ENCODE measurements around the gene ATG3. TPM values are rescaled to one million over a fixed set of nuclear protein-coding genes. Genes with fewer than 3 reads are reported as not detected.

The ATG3 gene
- total RNA-seq, 2 experiments from 2014 or later, result 49.2 to 50.4 TPM

GRCh38 chr3:112514527-112515128 lies 47.1 kb downstream of the ATG3 start:
- peaks cover 6% of the 10 kb centered on the region for H3K36me3 Mint-ChIP-seq (ENCODE audit: low read depth)
- CTCF ChIA-PET, result interaction anchor here (0.7 kb wide), 2 partner anchors 17 to 221 kb away, joined by 3 read pairs; partner anchors contain the start of gene SLC9C1
- H3K4me3 Mint-ChIP-seq, result no peak overlapping the region
- H3K27ac Mint-ChIP-seq, result no peak overlapping the region
- intact Hi-C loops (cut with micrococcal nuclease), result loop anchor here (1.0 kb wide), 1 partner anchor 9 kb away; no protein-coding TSS in a partner anchor
- peaks cover 33% of the 10 kb centered on the region for H3K4me1 Mint-ChIP-seq (ENCODE audit: low read depth)
- peak; percentile 51 for DNase-seq
- no peaks in the 10 kb centered on the region for H3K27me3 Mint-ChIP-seq (ENCODE audit: low read depth)
- H3K9me3 Mint-ChIP-seq, result peaks cover 9% of the 10 kb centered on the region

DNA sequence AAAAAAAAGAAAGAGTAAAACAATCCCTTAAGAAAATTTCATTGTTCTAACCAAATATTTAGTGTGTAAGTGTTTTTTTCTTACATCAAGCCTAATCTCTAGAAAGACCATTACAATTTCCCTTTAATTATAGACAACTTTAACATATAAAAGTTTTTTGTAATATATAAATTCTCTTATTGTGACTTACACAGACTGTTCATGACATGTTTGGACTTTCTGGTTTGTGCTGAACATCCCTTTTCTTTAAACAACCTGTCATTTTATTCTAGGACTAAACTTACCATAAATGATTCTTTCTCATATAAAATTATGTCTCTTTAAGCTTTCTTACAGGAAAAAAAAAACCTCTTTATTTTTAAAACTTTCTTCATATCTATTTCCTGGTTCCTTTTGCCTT lies 49.4 kb downstream of the ATG3 start:
- intact Hi-C loops (cut with micrococcal nuclease), result no loop called here
- no peaks in the 10 kb centered on the region for H3K27me3 Mint-ChIP-seq (ENCODE audit: low read depth)
- H3K36me3 Mint-ChIP-seq (ENCODE audit: low read depth), result peaks cover 3% of the 10 kb centered on the region
- H3K4me3 Mint-ChIP-seq, result no peak overlapping the region
- DNase-seq, result no peak
- H3K4me1 Mint-ChIP-seq (ENCODE audit: low read depth), result peaks cover 35% of the 10 kb centered on the region
- CTCF ChIA-PET, result interaction anchor here (1.1 to 2.0 kb wide), 2 partner anchors 14 to 179 kb away, joined by 4 to 5 read pairs; partner anchors contain the start of gene CD200
- H3K9me3 Mint-ChIP-seq, result peaks cover 7% of the 10 kb centered on the region
- no peak overlapping the region for H3K27ac Mint-ChIP-seq

DNA sequence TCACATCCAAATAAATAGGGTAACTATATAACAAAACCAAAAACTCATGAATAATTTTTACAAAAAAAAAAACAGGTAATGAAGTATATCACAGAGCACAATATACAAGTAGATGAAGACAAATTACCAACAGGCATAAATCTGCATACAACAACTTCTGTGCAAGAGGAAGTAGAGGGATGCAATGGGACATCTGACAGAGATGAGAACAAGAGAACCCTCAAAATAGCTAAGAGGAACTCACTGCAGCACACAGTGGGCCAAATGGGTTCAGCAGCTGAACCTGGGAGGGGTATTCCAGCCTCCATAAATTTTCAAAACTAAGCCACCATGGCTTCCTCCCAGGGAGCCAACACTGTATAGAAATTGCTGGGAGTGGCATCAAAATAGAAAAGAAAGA lies 52.9 kb downstream of the ATG3 start:
- H3K4me1 Mint-ChIP-seq (ENCODE audit: low read depth), result peaks cover 41% of the 10 kb centered on the region
- H3K9me3 Mint-ChIP-seq, result peaks cover 5% of the 10 kb centered on the region
- no peak overlapping the region for H3K4me3 Mint-ChIP-seq
- intact Hi-C loops (cut with micrococcal nuclease), result no loop called here
- H3K36me3 Mint-ChIP-seq (ENCODE audit: low read depth), result peaks cover 1% of the 10 kb centered on the region
- H3K27ac Mint-ChIP-seq, result no peak overlapping the region
- no peak for DNase-seq
- CTCF ChIA-PET, result interaction anchor here (0.6 to 1.7 kb wide), 4 partner anchors 8 to 837 kb away, joined by 3 to 5 read pairs (median 4); no protein-coding TSS in a partner anchor
- H3K27me3 Mint-ChIP-seq (ENCODE audit: low read depth), result no peaks in the 10 kb centered on the region

DNA sequence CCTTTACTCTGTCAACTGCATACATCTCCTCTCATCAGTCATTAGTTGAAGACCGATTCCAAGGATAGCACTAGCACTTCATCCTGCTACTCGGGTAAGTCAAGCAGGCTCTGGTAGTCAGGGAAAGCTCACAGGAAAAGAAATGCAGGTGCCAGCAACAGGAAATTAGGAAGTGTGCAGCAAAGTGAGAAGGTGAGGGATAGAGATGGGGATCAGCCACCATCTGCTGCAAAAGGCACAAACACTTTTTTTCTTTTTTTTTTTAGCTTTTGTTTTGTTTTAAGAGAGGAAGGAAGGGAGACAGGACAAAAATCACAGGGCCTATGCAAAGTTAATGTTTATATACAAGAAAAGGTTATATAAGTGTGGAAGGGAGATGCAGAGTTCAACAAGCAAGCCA lies 53.5 kb downstream of the ATG3 start:
- CTCF ChIA-PET, result interaction anchor here (1.1 to 1.7 kb wide), 4 partner anchors 9 to 371 kb away, joined by 3 to 4 read pairs (median 3); partner anchors contain the start of gene BTLA
- H3K9me3 Mint-ChIP-seq, result peaks cover 5% of the 10 kb centered on the region
- H3K4me1 Mint-ChIP-seq (ENCODE audit: low read depth), result peaks cover 47% of the 10 kb centered on the region
- no peak overlapping the region for H3K4me3 Mint-ChIP-seq
- intact Hi-C loops (cut with micrococcal nuclease), result no loop called here
- DNase-seq, result no peak
- H3K36me3 Mint-ChIP-seq (ENCODE audit: low read depth), result peaks cover 1% of the 10 kb centered on the region
- H3K27ac Mint-ChIP-seq, result no peak overlapping the region
- no peaks in the 10 kb centered on the region for H3K27me3 Mint-ChIP-seq (ENCODE audit: low read depth)

- intact Hi-C loops (cut with micrococcal nuclease), result loop anchor here (1.0 kb wide), 1 partner anchor 8 kb away; no protein-coding TSS in a partner anchor
- Mint-ChIP-seq H3K4me3 (no peak overlapping the region), H3K27me3 (ENCODE audit: low read depth) (no peaks in the 10 kb centered on the region), H3K4me1 (ENCODE audit: low read depth) (peaks cover 63% of the 10 kb centered on the region), H3K27ac (no peak overlapping the region), H3K36me3 (ENCODE audit: low read depth) (no peaks in the 10 kb centered on the region), H3K9me3 (no peaks in the 10 kb centered on the region)
- CTCF ChIA-PET, result interaction anchor here (0.6 to 1.2 kb wide), 3 partner anchors 50 to 172 kb away, joined by 3 read pairs; no protein-coding TSS in a partner anchor
- DNase-seq, result no peak
Measured at GRCh38 chr3:112505907-112506306, 55.9 kb downstream of the ATG3 start.

GRCh38 chr3:112504123-112504522 lies 57.6 kb downstream of the ATG3 start:
- CTCF ChIA-PET, result interaction anchor here (1.2 to 1.9 kb wide), 4 partner anchors 12 to 171 kb away, joined by 3 to 6 read pairs (median 4); partner anchors contain the start of gene CD200
- peaks cover under 1% of the 10 kb centered on the region for H3K36me3 Mint-ChIP-seq (ENCODE audit: low read depth)
- no peaks in the 10 kb centered on the region for H3K27me3 Mint-ChIP-seq (ENCODE audit: low read depth)
- H3K4me1 Mint-ChIP-seq (ENCODE audit: low read depth), result peaks cover 70% of the 10 kb centered on the region
- no peak overlapping the region for H3K4me3 Mint-ChIP-seq
- intact Hi-C loops (cut with micrococcal nuclease), result no loop called here
- DNase-seq, result no peak
- H3K9me3 Mint-ChIP-seq, result no peaks in the 10 kb centered on the region
- H3K27ac Mint-ChIP-seq, result no peak overlapping the region

DNA sequence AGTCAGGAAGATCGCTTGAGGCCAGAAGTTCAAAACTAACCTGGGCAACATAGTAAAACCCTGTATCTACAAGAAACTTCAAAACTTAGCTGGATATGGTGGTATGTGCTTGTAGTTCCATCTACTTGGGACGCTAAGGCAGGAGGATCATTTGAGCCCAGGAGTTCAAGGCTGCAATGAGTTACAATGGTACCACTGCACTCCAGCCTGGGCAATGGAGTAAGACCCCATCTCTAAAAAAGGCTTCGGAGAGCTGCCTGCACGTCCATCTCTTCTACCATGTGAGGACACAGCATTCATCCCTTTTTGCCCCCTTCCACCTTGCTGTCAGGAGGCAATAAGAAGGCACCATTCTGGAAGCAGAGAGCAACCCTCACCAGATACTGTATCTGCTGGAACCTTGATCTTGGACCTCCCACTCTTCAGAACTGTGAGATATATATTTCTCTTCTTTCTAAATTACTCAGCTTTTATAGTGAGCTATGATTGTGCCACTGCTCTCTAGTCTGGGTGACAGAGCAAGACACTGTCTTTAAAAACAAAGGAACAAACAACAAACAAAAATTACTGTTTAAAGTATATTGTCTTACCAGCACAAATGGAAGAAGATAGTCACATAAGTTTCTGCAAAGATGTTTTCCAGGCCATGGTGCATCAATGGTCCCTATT lies 58.3 kb downstream of the ATG3 start:
- Mint-ChIP-seq H3K4me1 (ENCODE audit: low read depth) (peaks cover 63% of the 10 kb centered on the region), H3K36me3 (ENCODE audit: low read depth) (peaks cover 6% of the 10 kb centered on the region), H3K27ac (no peak overlapping the region), H3K9me3 (no peaks in the 10 kb centered on the region), H3K4me3 (no peak overlapping the region), H3K27me3 (ENCODE audit: low read depth) (no peaks in the 10 kb centered on the region)
- intact Hi-C loops (cut with micrococcal nuclease), result no loop called here
- CTCF ChIA-PET, result interaction anchor here (0.6 to 1.9 kb wide), 4 partner anchors 11 to 173 kb away, joined by 3 to 5 read pairs (median 3); partner anchors contain the start of gene CD200
- DNase-seq, result no peak

DNA sequence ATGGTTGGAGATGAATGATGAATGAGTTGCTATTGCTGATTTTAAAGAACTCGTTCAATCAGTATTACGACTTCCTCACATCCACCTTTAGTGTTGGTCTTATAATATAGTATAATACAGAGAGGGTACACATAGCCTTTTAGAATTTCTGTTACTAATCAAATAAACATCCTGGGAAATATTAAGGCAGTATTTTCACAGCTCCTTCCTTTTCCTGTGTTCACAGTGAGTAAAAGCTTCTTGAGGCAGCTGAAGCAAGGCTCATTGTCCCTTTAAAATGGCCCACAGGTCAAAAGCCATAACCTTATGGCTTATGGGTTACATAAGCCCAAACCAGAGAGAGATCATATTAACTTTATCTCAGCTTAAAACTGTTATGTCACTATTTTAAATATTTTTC lies 61.1 kb downstream of the ATG3 start:
- CTCF ChIA-PET, result interaction anchor here (0.6 to 1.4 kb wide), 7 partner anchors 10 to 455 kb away, joined by 3 to 7 read pairs (median 4); partner anchors contain the start of gene CD200
- DNase-seq, result no peak
- intact Hi-C loops (cut with micrococcal nuclease), result no loop called here
- peak overlapping the region; percentile 2 for H3K4me3 Mint-ChIP-seq
- no peaks in the 10 kb centered on the region for H3K9me3 Mint-ChIP-seq
- no peaks in the 10 kb centered on the region for H3K27me3 Mint-ChIP-seq (ENCODE audit: low read depth)
- peaks cover 47% of the 10 kb centered on the region for H3K4me1 Mint-ChIP-seq (ENCODE audit: low read depth)
- peak overlapping the region; percentile 100 for H3K27ac Mint-ChIP-seq
- peaks cover 31% of the 10 kb centered on the region for H3K36me3 Mint-ChIP-seq (ENCODE audit: low read depth)

GRCh38 chr3:112498914-112499711 lies 62.6 kb downstream of the ATG3 start, which contains the start of gene BTLA:
TSS of gene BTLA (minus strand) at chr3:112499472. CDS start at chr3:112499358, 114 bp downstream.
- Mint-ChIP-seq H3K36me3 (ENCODE audit: low read depth) (peaks cover 46% of the 10 kb centered on the region), H3K4me3 (peak within 1 kb of the TSS; percentile 100), H3K27ac (peak within 1 kb of the TSS; percentile 100), H3K27me3 (ENCODE audit: low read depth) (no peaks in the 10 kb centered on the region), H3K4me1 (ENCODE audit: low read depth) (peaks cover 51% of the 10 kb centered on the region), H3K9me3 (peaks cover 4% of the 10 kb centered on the region)
- DNase-seq, result peak; percentile 71
- intact Hi-C loops (cut with micrococcal nuclease), result loop anchor here (1.0 to 5.0 kb wide), 8 partner anchors 8 to 1248 kb away; partner anchors contain the start of genes ATP6V1A, NAA50 and SLC35A5
- CTCF ChIA-PET, result interaction anchor here (0.5 to 4.6 kb wide), 12 partner anchors 8 to 212 kb away, joined by 3 to 33 read pairs (median 4); partner anchors contain the start of genes CD200 and SLC9C1

DNA sequence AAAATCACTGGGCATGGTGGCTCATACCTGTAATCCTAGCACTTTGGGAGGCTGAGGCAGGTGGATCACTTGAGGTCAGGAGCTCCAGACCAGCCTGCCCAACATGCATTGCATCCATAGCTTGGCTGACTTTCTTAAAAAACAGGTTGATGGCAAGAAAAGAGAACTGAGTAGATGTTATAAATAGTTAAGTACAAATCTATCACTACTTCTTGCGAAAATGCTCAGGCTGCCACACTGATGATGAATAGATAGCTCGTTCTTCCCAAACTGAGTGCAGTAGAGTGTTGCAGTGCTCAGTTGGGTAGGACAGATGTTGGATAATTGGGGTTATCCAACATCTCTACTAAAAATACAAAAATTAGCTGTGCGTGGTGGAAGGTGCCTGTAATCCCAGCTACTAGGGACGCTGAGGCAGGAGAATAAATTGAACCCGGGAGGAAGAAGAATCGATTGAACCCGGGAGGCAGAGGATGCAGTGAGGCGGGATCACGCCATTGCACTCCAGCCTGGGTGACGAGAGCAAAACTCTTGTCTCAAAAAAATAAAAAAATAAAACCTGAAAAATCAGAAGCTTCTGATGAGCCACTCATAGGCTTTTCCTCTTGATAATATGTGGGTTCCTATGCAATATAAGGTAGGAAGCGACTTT lies 63.7 kb downstream of the ATG3 start:
- CTCF ChIA-PET, result interaction anchor here (0.6 to 4.6 kb wide), 10 partner anchors 10 to 211 kb away, joined by 3 to 33 read pairs (median 4); partner anchors contain the start of genes CD200 and SLC9C1
- H3K4me1 Mint-ChIP-seq (ENCODE audit: low read depth), result peaks cover 51% of the 10 kb centered on the region
- peak overlapping the region; percentile 100 for H3K4me3 Mint-ChIP-seq
- peak; percentile 45 for DNase-seq
- peak overlapping the region; percentile 100 for H3K27ac Mint-ChIP-seq
- peaks cover 57% of the 10 kb centered on the region for H3K36me3 Mint-ChIP-seq (ENCODE audit: low read depth)
- intact Hi-C loops (cut with micrococcal nuclease), result loop anchor here (2.0 to 5.0 kb wide), 4 partner anchors 426 to 1249 kb away; partner anchors contain the start of genes ATP6V1A and NAA50
- H3K27me3 Mint-ChIP-seq (ENCODE audit: low read depth), result no peaks in the 10 kb centered on the region
- peaks cover 6% of the 10 kb centered on the region for H3K9me3 Mint-ChIP-seq
